COLO668 (cell line): ENCODE data around the gene CHAF1A.

Experiments used
- DNase-seq: peaks from one replicate; lab custom pipeline; 2025; ENCODE audit not compliant: unreplicated experiment; lab: John Stamatoyannopoulos, UW

The CHAF1A gene, protein sequence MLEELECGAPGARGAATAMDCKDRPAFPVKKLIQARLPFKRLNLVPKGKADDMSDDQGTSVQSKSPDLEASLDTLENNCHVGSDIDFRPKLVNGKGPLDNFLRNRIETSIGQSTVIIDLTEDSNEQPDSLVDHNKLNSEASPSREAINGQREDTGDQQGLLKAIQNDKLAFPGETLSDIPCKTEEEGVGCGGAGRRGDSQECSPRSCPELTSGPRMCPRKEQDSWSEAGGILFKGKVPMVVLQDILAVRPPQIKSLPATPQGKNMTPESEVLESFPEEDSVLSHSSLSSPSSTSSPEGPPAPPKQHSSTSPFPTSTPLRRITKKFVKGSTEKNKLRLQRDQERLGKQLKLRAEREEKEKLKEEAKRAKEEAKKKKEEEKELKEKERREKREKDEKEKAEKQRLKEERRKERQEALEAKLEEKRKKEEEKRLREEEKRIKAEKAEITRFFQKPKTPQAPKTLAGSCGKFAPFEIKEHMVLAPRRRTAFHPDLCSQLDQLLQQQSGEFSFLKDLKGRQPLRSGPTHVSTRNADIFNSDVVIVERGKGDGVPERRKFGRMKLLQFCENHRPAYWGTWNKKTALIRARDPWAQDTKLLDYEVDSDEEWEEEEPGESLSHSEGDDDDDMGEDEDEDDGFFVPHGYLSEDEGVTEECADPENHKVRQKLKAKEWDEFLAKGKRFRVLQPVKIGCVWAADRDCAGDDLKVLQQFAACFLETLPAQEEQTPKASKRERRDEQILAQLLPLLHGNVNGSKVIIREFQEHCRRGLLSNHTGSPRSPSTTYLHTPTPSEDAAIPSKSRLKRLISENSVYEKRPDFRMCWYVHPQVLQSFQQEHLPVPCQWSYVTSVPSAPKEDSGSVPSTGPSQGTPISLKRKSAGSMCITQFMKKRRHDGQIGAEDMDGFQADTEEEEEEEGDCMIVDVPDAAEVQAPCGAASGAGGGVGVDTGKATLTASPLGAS

DNA sequence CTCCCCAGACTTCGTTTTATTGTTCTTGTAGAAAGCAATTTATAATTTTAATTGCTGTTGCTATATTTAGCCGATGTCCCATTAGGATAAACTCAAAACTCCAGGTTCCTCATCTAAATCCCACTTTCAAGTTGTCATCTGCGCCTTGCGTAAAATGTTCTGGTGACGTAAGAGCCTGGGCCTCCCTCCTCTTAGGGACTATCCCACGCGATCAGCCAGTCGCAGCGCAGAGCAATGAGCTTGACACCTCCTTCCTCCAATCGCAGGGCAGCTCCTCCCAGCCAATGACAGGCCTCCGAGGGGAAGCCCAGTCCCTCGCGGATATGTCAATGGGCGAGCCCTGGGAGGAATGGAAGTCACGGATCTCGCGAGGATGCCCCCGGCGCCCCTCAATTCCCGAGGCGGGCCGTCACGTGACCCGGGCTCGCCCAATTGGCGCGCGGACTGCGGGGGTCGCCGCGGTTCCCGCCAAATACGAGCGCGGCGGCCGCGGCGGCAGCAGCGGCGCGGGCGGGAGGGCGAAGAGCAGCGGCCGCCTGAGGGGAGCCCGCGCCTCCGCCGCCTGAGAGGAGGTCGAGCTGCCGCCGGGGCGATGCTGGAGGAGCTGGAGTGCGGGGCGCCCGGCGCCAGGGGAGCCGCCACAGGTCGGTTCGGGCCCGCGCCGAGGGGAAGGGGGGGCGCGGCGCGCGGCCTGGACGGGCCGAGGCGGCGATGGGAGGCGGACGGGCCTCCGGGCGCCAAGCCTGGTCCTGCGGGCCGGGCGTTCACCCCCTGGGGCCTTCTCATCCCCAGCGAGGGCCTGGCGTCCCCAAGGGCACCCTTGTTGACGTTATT, at the start of gene CHAF1A:
CHAF1A (plus strand) TSS at position 470 of the 834 bp plus-strand sequence; CDS start at position 593, 123 bp downstream.
- peak; percentile 99 for DNase-seq

DNA sequence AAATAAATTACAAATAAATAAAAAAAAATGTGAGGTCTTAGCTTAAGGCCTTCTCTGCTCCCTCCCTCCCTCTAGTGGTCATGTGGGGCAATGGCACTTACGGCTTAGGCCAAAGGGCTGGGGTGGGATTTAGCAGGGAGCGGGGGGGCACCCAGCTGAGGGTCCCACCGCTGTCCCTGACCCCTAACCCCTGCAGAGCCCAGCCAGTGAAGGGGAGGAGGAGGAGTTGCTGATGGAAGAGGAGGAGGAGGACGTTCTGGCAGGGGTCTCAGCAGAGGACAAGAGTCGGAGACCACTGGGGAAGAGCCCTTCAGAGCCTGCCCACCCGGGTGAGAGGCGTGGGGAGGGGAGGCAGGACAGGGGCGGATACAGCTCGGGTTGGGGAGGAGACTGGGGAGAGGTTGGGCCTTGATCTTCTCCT, 49.7 kb upstream of the CHAF1A start:
- peak; percentile 32 for DNase-seq

DNA sequence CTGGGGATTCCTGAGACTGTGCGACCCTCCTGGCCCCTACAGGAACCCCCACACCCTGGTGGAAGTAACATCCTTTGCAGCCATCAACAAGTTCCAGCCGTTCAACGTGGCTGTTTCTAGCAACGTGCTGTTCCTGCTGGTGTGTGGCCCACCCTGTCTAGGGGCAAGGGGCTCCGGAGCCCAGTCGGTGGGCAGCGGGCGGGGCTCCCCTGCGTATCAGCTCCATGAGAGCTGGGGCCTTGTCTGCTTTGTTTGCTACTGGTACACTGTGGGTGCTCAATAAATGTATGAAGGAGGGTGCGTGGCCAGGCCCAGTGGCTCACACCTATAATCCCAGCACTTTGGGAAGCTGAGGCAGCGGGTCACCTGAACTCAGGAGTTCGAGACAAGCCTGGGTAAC, 48.2 kb upstream of the CHAF1A start:
- DNase-seq, result no peak

DNA sequence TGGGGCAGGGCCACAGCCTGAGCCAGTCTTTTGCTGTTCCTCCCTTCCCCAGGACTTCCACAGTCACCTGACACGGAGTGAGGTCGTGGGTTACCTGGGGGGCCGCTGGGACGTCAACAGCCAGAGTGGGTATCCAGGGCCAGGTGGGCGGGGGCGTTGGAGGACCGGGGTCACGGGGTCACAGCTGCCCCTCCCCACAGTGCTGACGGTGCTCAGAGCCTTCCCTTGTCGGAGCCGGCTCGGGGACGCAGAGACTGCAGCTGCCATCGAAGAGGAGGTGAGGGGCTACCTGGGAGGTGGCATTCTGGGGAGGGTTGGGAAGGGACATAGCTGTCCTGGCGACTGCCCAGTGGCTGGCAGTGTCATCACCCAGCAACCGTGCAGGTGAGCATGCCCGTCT, 47.5 kb upstream of the CHAF1A start:
- DNase-seq, result no peak

DNA sequence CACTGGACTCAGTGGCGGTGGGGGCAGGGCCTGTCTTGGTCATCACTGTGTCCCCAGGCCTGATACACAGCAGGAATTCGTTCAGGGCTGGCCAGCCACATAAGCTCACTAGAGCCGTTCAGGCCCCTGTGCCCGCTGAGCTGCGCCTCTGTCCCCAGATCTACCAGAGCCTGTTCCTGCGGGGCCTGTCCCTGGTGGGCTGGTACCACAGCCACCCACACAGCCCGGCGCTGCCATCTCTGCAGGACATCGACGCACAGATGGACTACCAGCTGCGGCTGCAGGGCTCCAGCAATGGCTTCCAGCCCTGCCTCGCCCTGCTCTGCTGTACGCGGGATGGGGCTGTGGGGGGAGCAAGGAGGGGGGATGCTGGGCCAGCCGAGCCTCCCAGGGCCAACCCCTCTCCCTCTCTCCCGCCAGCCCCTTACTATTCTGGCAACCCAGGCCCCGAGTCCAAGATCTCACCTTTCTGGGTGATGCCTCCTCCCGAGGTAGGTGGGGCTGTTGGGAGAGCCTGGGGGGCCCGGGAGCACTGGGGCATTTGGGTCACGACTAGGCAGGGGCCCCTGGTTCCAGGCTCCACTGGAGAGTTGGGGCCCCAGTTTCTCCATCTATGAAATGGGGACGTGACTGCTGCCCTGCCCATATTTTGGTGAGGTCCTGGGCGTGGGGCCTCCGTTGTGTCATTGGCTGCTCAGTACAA, 45.2 kb upstream of the CHAF1A start:
- no peak for DNase-seq

DNA sequence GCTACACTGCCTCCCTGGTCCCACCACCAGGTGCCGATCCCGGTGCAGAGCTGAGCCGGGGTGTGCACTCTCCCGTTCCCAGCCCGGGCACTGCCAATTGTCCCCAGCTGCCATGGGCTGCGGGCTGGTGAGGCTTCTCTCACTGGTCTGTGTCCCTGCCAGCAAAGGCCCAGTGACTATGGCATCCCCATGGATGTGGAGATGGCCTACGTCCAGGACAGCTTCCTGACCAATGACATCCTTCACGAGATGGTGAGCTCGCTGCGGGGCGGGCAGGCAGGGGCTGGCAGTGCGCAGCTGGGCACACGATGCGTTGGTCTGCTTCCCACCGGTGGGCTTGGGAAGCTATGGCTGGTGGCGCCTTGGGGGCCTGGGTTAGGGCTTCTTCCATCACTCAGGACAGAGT, 44.5 kb upstream of the CHAF1A start:
- DNase-seq, result no peak

DNA sequence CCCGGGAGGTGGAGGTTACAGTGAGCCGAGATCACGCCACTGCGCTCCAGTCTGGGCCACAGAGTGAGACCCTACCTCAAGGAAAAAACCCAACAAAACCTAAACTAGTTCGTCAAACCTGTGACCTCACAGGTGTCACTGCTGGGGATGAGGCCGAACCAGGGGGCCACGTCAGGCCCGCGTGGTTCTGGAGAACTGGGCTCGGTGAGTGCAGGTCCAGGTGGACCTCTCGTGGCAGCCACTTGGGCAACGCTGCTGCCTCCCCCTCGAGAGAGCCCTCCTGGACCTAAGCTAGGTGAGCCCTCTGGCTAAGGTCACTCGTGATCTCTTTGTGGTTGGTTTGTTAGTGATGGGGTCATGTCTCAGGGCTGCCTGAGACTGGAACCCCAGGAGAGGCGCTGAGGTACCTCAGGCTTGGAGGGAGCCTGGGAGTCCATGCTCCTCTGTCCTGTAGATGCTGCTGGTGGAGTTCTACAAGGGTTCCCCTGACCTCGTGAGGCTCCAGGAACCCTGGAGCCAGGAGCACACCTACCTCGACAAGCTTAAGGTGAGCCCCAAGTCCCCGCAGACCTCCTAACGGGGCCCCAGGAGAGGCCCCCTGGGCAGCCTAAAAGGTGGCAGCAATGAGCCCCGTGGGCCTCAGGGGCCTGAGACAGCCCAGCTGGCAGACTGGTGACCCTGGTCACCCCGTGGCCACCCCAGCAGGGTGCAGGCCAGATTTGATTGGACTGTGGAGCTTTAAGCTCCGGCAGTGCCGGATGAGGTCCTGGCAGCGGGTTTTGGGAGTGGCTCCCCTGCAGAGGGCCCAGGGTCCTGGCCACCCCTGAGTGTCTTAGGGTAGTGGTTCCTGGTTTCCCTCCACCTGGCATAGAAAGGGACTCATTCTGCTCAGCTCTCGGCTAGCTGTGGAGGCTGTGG, 43.5 kb upstream of the CHAF1A start:
- DNase-seq, result no peak

DNA sequence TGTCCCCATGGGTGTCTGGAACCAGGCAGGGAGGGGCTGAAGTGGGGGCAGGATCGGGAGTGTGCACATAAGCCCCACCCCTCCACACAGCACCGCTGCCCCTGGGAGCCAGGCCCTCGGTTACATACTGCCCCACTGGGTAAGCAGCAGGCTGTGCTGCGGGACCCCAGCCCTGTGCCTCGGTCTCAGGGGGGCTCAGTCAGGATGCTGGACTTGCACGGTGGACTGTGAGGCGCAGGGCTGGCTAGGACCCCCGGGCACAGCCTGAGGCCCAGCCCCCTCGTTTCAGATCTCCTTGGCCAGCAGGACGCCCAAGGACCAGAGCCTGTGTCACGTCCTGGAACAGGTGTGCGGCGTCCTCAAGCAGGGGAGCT, 42.8 kb upstream of the CHAF1A start:
- DNase-seq, result no peak

DNA sequence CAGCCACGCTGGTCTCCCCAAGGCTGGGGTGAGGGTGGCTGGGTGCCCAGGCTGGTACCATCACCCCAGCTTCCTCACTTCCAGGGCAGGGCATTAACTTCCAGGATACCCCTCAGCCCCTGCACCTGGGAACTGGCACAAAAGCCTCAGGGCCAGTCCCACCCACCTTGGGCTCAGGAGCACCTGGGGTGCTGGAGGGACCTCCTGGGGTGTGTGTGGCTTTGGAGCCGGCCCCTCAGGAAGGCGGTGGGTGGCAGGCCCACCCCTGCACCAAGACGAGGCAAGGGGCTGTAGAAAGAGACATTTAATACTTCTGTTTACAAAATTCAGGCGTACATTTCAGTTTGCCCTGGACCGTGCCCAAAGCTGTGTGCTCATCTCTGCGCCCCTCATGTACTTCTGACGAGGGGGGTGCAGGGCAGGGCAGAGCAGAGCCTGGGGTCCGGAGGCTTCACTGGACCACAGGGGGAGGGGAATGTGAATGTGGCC, 42.3 kb upstream of the CHAF1A start:
- no peak for DNase-seq

DNA sequence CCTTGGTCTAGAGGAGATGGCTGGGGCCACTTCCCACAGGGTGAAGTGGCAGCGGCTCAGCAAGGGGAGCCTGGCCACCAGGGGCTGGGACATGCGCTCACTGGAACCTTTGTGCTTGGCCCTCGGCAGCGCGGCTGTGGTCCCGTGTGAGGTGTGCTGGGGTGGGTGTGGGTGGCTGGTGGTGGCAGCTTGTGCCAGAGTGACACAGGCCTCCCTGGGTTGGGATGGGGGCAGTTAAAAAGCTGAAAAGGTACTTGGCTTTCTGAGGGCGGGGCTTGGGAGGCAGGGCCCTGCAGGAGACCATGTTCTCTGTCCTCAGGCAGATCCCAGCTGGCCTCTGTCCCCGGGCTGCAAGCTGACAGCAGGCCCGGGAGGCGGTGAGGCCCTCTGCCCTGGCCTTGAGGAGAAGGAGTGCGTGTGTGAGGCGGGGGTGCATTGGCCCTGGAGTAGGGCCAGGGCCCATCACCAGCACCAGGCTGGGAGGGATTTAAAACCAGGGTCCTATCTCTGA, 41.7 kb upstream of the CHAF1A start:
- no peak for DNase-seq

DNA sequence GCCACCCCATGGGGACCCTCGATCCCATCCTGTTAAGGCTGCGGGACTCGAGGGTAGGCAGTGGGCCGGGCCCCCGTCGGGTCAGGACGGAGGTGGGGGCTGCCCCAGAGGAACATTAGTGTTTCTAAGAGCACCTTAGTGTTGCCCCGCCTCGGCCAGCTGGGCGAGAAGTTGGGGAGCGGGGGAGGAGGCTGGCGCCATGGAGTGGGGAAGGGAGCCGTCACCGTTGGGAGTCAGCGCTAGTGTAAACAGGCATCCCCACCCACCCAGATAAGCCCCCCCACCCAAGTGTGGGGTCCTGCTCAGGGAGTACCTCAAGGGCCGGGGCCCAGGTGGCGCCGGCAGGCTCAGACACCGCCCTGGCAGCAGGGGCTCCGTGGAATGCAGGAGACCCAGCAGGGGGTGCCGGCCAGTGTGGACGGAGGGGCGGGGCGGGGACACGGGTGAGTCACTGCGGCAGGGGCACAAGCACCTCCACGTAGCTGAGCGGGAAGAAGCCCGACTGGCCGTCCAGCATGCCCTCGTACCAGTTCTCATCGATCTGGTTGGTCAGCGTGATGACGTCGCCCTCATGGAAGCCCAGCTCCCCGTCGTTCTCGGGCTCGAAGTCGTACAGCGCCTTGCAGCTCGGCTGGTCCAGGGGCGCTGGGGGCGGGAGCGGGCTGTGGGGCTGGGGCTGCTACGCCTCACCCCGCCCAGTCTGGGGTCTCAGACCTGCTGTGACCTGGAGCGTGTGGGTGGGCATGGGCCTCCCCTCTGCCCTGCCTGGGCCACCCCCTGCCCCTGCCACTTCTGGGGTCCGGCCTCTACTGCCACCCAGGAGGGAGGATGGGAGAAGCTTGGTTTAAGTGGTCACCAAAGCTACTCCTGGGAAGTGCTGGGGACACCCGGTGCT, 41.0 kb upstream of the CHAF1A start:
- no peak for DNase-seq

DNA sequence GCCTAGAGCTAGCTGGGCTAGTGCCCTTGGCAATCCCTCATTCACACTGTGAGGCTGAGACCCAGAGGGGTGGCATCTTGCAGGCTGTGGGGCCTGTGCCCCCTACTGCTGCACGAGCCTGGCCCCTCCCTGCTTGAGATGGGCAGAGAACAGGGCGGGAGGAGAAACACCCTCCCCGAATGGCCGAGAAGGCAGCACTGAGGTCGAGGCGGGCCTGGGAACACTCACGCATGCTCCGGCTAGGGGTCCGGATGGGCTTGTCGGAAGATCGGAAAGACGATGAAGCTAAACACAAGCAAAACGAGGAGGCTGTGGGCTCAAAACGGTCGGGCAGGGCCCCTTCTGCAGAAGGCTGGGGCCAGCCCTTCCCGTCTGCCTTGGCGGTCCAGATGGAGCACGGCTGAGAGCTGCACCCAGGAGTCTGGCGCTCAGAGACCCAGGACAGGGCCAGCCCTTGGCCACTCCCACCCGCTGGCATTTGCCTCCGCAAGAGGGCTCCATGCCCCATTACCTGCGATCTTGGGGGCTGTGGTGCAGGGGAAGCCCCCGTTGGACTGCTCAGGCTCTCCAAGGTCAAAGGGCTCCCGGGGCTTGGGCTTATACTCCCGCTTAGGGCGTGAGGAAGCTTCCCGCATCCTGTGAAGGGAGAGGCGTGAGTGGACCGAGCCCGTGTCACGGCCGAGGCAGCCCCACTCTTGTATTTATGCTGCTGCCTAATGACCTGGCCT, 40.2 kb upstream of the CHAF1A start:
- DNase-seq, result no peak

DNA sequence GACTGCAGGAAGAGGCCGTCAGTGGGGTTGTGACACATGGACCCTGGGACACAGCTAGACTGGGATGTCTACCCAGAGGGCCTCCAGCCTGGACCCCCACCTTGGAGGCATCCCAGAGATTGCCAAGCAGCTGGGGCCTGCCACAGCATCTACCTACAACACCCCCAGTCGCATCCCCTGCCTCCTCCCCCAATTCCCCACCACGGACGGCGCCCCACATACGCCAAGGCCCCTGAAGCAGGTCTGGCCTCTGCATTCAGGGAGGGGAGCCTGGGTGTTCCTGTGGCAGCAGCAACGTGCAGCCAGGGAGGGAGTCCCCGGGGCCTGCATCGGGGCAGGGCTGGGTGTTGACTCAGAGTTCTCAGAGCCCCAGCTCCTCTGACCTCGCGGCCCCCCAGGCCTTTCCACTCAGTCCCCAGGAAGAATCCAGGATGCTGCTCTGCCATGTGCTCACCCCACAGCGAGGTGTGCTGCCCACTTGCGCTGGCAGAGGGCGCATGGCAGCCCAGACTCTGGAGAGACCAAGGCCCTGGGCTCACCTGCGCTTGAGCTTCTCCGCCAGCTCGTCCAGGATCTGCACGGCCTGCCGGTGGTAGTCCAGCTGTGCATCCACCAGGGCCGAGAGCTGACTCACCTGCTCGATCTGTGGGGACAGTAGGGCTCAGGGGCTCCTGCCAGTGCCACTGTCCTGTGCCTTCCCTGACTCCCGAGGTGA, 39.5 kb upstream of the CHAF1A start:
- no peak for DNase-seq

DNA sequence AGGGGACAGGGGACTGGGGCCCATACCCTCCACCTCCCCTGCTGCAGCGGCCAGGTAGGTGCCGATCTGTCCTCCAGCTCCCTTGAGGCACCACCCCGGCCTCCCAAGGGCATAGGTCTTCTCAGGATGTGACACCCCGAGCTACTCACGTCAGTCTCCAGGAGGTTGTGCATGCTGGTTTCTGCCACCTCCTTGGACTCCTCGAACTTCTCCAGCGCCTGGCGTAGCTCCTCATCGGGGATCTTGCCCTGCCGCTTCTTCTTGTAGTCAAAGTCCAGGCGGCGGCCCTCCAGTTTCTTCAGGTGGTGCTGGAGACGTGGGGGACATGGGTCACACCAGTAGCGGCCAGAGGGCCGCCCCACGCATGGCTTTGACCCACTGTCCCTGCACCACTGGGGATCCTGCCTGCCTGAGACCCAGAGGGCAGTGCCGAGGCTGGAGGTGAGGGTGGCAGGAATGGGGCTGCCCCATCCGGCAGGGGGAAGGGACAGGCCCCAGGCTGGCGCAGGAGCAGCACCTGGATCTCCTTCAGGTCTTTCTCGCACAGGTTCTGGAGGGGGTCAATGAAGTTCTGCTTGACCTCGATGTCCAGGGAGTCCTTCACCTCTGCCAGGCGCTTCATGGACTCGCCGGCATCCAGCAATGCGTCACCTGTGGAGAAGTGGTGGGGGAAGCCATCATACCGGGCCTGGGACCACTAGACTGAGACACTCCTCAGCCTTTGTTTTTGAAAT, 38.7 kb upstream of the CHAF1A start:
- no peak for DNase-seq

DNA sequence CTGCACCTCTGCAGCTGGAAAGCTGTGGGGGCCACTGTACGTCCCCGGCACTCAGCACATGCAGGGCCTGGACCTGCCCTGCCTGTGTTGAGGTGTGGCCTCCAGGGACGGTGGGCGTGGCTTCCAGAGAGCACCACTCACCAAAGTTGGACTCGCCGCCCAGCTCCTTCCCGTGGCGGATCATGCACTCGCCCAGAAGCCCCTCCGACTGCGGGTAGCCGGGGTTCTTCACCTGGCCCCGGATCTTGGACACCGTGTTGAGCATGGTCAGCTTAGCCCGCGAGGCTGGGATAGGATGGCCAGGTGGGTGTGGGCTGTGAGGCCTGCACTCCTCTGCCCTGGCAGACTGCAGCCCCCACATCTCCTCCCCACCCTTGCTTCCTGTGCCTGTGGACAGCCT, 37.1 kb upstream of the CHAF1A start:
- DNase-seq, result no peak
